Cardiac muscle cell (in vitro differentiated cells and primary cell): ENCODE data around the gene STAB2. TPM values are rescaled to one million over a fixed set of nuclear protein-coding genes. Genes with fewer than 3 reads are reported as not detected.
A peak's percentile ranks its signal among the peaks of the same experiment; 100 is the strongest.

Experiments used
- DNase-seq, 2 donors: peaks; one replicate each; pipeline versions ENCODE4 v3.0.0 to v3.0.0-alpha.2; 2010 to 2017; ENCODE audit warnings: low read depth in 1 of 2, low spot score in 1 of 2
- H3K27ac ChIP-seq: fragments of 200-600 bp; sonication (generic); 2 replicates; pipeline ENCODE4 v1.5.1; 2016
- H3K27me3 ChIP-seq: fragments of 200-600 bp; sonication (generic); 2 replicates; pipeline ENCODE4 v1.6.0; 2016; ENCODE audit warnings: control low read depth
- H3K36me3 ChIP-seq: fragments of 200-600 bp; sonication (generic); 2 replicates; pipeline ENCODE4 v1.5.1; 2016; ENCODE audit warnings: control low read depth
- H3K4me1 ChIP-seq: fragments of 200-600 bp; sonication (generic); 2 replicates; pipeline ENCODE4 v1.8.1; 2017; ENCODE audit warnings: low read depth, mild to moderate bottlenecking, mixed run types
- H3K4me3 ChIP-seq: fragments of 200-600 bp; sonication (generic); 2 replicates; pipeline ENCODE4 v1.5.1; 2016; ENCODE audit warnings: mild to moderate bottlenecking
- H3K9me3 ChIP-seq: fragments of 200-600 bp; sonication (generic); 2 replicates; pipeline ENCODE4 v1.5.1; 2017; ENCODE audit warnings: low read depth, mild to moderate bottlenecking, control low read depth
- polyA plus RNA-seq: library from polyadenylated mRNA; unstranded; fragments of >200 nt; fragmentation: Nextera tagmentation; extraction: Ambion mirVana; gene quantifications from 2 replicates; pipeline ENCODE4 v1.2.1, GENCODE V29; 2016
- total RNA-seq: library from RNA; depleted of rRNA; stranded (reverse); fragments of >200 nt; gene quantifications from 2 replicates; pipeline ENCODE4 v1.2.3, GENCODE V29; 2016
- TF ChIP-seq, protein P1 (sequence below): IDR thresholded peaks from 2 replicates; pipeline ENCODE4 v1.5.1; 2012; ENCODE audit warnings: low read depth, mild to moderate bottlenecking, low read length

The STAB2 gene
- total and polyA plus RNA-seq, 2 experiments from 2014 or later, result 0.03 TPM; not detected in 1

DNA sequence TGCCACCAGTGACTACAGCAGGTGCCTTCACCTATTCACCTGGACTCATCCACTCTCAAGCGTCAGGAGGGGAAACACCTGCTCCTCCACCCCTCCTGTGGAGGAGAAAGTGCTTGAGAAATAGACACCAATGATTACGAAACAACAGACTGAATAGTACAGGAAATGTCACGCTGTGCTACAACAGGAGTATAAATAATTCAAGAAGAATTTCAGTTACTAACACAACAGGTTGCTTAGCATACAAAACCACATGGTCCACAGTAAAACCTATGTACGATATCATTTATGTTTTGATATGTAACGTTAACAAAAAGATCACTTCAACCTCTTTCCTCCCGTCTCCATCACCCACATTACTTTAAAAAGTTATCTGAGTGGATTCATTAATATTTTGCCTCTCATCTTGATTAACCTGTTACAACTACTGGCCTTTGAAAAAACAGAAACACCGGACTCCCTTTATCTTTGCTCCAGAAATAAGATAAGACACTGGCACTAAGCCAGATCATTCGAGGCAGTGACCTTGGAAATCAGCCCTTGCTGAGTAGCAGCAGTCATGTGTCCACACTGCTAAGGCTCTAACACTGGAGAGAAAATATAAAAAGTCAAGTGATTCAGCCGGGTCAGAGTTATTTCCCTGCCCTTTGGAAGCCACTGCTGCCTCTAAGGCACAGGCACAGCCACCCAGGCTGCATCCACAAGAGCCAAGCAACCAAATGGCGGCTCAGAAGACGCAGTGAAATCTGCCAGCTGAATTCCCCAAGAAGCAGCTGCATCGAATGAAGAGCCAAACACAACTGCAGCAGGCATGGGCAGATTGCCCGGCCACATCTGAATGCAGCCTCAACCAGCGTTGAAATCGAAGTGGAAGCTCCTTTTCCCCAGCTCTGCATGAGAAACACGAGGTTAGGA, 213.0 kb downstream of the STAB2 start:
- Histone ChIP-seq H3K9me3 (no peaks in the 10 kb centered on the region), H3K36me3 (no peaks in the 10 kb centered on the region), H3K4me1 (peaks cover 10% of the 10 kb centered on the region), H3K27ac (no peak overlapping the region), H3K27me3 (peaks cover 13% of the 10 kb centered on the region), H3K4me3 (no peak overlapping the region)
- DNase-seq, result peak; percentile 55 to 88
- TF ChIP-seq, protein P1, sequence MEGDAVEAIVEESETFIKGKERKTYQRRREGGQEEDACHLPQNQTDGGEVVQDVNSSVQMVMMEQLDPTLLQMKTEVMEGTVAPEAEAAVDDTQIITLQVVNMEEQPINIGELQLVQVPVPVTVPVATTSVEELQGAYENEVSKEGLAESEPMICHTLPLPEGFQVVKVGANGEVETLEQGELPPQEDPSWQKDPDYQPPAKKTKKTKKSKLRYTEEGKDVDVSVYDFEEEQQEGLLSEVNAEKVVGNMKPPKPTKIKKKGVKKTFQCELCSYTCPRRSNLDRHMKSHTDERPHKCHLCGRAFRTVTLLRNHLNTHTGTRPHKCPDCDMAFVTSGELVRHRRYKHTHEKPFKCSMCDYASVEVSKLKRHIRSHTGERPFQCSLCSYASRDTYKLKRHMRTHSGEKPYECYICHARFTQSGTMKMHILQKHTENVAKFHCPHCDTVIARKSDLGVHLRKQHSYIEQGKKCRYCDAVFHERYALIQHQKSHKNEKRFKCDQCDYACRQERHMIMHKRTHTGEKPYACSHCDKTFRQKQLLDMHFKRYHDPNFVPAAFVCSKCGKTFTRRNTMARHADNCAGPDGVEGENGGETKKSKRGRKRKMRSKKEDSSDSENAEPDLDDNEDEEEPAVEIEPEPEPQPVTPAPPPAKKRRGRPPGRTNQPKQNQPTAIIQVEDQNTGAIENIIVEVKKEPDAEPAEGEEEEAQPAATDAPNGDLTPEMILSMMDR, result no peak

DNA sequence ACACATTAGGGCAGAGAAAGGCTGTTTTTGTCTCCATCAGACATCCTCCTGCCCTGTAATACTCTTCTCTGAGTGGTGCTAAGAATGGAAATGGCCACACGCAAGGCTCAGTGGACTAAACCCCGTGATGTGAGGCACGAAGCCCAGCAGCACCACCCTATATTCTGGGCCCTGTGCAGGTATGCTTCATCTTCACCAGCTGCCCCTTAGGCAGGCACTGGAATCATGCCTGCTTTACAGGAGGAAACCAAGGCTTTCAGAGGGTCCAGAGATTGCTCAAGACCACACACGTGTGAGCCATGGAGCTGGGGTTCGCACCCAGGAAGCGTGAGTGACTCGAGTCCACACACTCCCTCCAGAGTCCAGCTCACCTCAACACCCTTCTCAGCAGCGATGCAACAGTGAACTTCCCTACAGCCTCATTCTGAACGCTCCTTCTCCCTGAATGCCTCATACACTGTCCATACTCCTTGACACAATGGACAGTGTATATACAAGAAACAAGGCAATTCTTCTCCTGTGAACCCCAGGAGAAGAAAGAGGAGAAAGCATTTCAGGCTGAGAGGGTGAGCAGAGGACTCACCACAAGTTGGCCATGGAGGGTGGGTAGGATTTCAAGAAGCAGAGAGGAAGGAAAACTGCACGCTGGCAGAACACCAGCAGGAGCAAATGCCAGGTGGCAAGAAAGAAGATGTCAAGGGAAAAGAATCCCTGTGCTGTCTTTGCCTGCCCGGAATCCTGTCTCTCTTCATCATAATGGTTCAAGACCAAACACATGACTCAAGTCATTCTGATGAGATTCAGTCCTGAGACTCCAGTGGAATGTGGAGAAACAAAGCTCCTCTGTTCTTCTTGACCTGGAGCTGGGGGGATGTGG, 214.9 kb downstream of the STAB2 start:
- no peak overlapping the region for H3K27ac ChIP-seq
- peaks cover 10% of the 10 kb centered on the region for H3K4me1 ChIP-seq
- TF ChIP-seq, protein P1, result no peak
- no peaks in the 10 kb centered on the region for H3K9me3 ChIP-seq
- H3K36me3 ChIP-seq, result no peaks in the 10 kb centered on the region
- H3K4me3 ChIP-seq, result no peak overlapping the region
- DNase-seq, result peak in 1 of 2 donors; percentile 70
- peaks cover 13% of the 10 kb centered on the region for H3K27me3 ChIP-seq

DNA sequence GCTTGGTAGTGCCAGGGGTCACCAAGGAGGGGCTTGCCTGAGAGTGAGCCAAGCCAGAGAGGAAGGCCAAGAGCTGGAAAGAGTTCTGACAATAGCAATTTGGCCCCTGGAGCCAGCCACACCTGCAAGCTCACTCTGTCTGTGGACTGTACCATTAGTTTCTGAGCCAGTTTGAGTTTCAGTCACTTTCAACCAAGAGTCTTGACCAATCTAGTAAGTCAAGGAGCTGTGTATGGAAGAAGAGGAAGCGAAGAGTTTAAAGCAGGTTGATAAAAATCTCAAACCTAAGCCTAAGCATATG, 215.5 kb downstream of the STAB2 start:
- TF ChIP-seq, protein P1, result no peak
- Histone ChIP-seq H3K4me3 (no peak overlapping the region), H3K27me3 (peaks cover 13% of the 10 kb centered on the region), H3K9me3 (no peaks in the 10 kb centered on the region), H3K4me1 (peaks cover 10% of the 10 kb centered on the region), H3K27ac (no peak overlapping the region), H3K36me3 (no peaks in the 10 kb centered on the region)
- DNase-seq, result no peak

DNA sequence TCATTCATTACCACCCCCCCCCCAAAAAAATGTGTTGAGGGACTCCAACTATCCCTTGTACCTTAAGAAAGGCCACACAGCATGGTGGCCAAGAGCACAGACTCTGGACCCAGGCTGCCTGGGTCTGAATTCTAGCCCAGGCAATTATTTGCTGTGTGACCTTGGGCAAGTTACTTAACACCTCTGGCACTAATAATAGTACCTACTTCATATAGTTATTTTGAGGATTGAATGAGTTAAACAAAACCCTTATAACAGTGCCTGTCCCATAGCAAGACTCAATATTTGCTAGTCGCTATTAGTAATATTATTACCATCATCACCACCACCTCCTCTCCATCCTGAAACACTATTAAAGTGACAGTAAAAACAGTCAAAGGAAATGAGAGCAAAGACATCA, 216.8 kb downstream of the STAB2 start:
- Histone ChIP-seq H3K36me3 (no peaks in the 10 kb centered on the region), H3K4me1 (peaks cover 10% of the 10 kb centered on the region)
- DNase-seq, result no peak

DNA sequence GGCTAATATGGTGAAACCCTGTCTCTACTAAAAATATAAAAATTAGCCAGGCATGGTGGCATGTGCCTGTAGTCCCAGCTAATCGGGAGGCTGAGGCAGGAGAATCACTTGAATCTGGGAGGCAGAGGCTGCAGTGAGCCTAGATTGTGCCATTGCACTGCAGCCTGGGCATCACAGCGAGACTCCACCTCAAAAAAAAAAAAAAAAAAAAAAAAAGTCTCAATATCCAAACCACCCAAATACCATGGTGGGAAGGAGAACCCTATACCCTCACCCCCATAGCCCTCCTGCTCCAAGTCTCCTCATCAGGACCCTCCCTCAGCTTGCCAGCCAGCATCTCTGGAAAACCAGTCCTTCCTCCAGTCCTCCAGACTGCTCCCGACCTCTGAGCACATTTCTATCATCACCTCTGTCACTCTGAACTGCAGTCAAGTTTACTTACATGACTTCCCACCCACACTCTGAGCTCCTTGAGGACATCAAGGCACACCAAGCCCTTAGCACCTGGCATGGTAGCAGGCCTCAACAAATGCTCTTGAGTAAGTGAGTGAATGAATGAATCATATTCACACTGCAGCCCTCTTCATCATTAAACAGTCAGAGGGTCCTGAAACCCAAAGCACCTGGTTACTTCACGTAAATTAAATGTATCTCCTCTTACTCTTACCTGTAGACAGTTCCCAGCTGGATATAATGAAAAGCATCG, 218.7 kb downstream of the STAB2 start:
- peaks cover 13% of the 10 kb centered on the region for H3K27me3 ChIP-seq
- H3K9me3 ChIP-seq, result no peaks in the 10 kb centered on the region
- TF ChIP-seq, protein P1, result no peak
- H3K4me1 ChIP-seq, result no peaks in the 10 kb centered on the region
- no peak overlapping the region for H3K27ac ChIP-seq
- no peak for DNase-seq
- H3K4me3 ChIP-seq, result no peak overlapping the region
- H3K36me3 ChIP-seq, result no peaks in the 10 kb centered on the region

More for the DNA sequence above, 216.8 kb downstream of the STAB2 start:
- Histone ChIP-seq H3K27ac (no peak overlapping the region), H3K4me3 (no peak overlapping the region), H3K27me3 (peaks cover 13% of the 10 kb centered on the region), H3K9me3 (no peaks in the 10 kb centered on the region)
- TF ChIP-seq, protein P1, result no peak
